T-helper 2 cell treated with Interferon-gamma antibody and Interleukin-4, amounts not matched to agents 5 μg/mL and 100 μg/mL, for 36 hours (primary cell): Measurements from ENCODE around the gene GJE1.
"Not testable (repeated sequence)": the region's sequence is repeated elsewhere in the genome, so short reads cannot be mapped to it uniquely, and the experiment has no call there.

Experiments
- DNase-seq: peaks from one replicate; pipeline ENCODE4 v3.0.0; 2021; ENCODE audit warnings: low spot score
- H3K27ac Mint-ChIP-seq: one replicate; pipeline ENCODE4 v1.8.0; 2021; ENCODE audit warnings: mild to moderate bottlenecking, mixed read lengths
- H3K27me3 Mint-ChIP-seq: one replicate; pipeline ENCODE4 v1.8.0; 2021; ENCODE audit warnings: low read depth, mixed read lengths
- H3K36me3 Mint-ChIP-seq: one replicate; pipeline ENCODE4 v1.8.0; 2021; ENCODE audit warnings: low read depth, mixed read lengths
- H3K4me1 Mint-ChIP-seq: one replicate; pipeline ENCODE4 v1.8.0; 2021; ENCODE audit warnings: low read depth, mixed read lengths
- H3K4me3 Mint-ChIP-seq: one replicate; pipeline ENCODE4 v1.8.0; 2022; ENCODE audit warnings: mild to moderate bottlenecking, moderate library complexity, mixed read lengths
- H3K9me3 Mint-ChIP-seq: one replicate; pipeline ENCODE4 v1.8.0; 2021; ENCODE audit warnings: mixed read lengths

The GJE1 gene

GRCh38 chr6:142152746-142153145 lies 20.0 kb downstream of the GJE1 start:
- H3K4me1 Mint-ChIP-seq = peaks cover 29% of the 10 kb centered on the region
- H3K4me3 Mint-ChIP-seq = no peak overlapping the region
- no peaks in the 10 kb centered on the region for H3K9me3 Mint-ChIP-seq
- no peak for DNase-seq
- no peak overlapping the region for H3K27ac Mint-ChIP-seq
- no peaks in the 10 kb centered on the region for H3K27me3 Mint-ChIP-seq
- peaks cover 11% of the 10 kb centered on the region for H3K36me3 Mint-ChIP-seq

- peaks cover 11% of the 10 kb centered on the region for H3K36me3 Mint-ChIP-seq
- H3K4me3 Mint-ChIP-seq = no peak overlapping the region
- no peak overlapping the region for H3K27ac Mint-ChIP-seq
- H3K27me3 Mint-ChIP-seq = no peaks in the 10 kb centered on the region
- H3K4me1 Mint-ChIP-seq = peaks cover 28% of the 10 kb centered on the region
- H3K9me3 Mint-ChIP-seq = no peaks in the 10 kb centered on the region
- DNase-seq = no peak
Measured at GRCh38 chr6:142153196-142153595, 20.5 kb downstream of the GJE1 start.

- peaks cover 17% of the 10 kb centered on the region for H3K4me1 Mint-ChIP-seq
- H3K36me3 Mint-ChIP-seq = peaks cover 9% of the 10 kb centered on the region
- H3K9me3 Mint-ChIP-seq = no peaks in the 10 kb centered on the region
- H3K4me3 Mint-ChIP-seq = no peak overlapping the region
- H3K27me3 Mint-ChIP-seq = no peaks in the 10 kb centered on the region
- no peak for DNase-seq
- H3K27ac Mint-ChIP-seq = no peak overlapping the region
Measured at GRCh38 chr6:142154336-142154735, 21.6 kb downstream of the GJE1 start.

- H3K27ac Mint-ChIP-seq = no peak overlapping the region
- peaks cover 11% of the 10 kb centered on the region for H3K4me1 Mint-ChIP-seq
- H3K27me3 Mint-ChIP-seq = no peaks in the 10 kb centered on the region
- DNase-seq = no peak
- H3K36me3 Mint-ChIP-seq = peaks cover 9% of the 10 kb centered on the region
- H3K9me3 Mint-ChIP-seq = no peaks in the 10 kb centered on the region
- H3K4me3 Mint-ChIP-seq = no peak overlapping the region
Measured at GRCh38 chr6:142155091-142155490, 22.4 kb downstream of the GJE1 start.

- no peaks in the 10 kb centered on the region for H3K9me3 Mint-ChIP-seq
- H3K4me3 Mint-ChIP-seq = no peak overlapping the region
- no peak overlapping the region for H3K27ac Mint-ChIP-seq
- H3K27me3 Mint-ChIP-seq = no peaks in the 10 kb centered on the region
- DNase-seq = no peak
- peaks cover 2% of the 10 kb centered on the region for H3K36me3 Mint-ChIP-seq
- H3K4me1 Mint-ChIP-seq = peaks cover 10% of the 10 kb centered on the region
Measured at GRCh38 chr6:142155895-142156757, 23.4 kb downstream of the GJE1 start.

- not testable (repeated sequence) for H3K36me3 Mint-ChIP-seq, H3K4me3 Mint-ChIP-seq, H3K27me3 Mint-ChIP-seq, DNase-seq, H3K27ac Mint-ChIP-seq, H3K9me3 Mint-ChIP-seq
- peaks cover 10% of the 10 kb centered on the region for H3K4me1 Mint-ChIP-seq
Measured at GRCh38 chr6:142156758-142157068, 24.0 kb downstream of the GJE1 start.

GRCh38 chr6:142162780-142163179 lies 30.1 kb downstream of the GJE1 start:
- no peak overlapping the region for H3K4me3 Mint-ChIP-seq
- no peaks in the 10 kb centered on the region for H3K27me3 Mint-ChIP-seq
- peaks cover 8% of the 10 kb centered on the region for H3K36me3 Mint-ChIP-seq
- no peak for DNase-seq
- H3K4me1 Mint-ChIP-seq = peaks cover 5% of the 10 kb centered on the region
- H3K27ac Mint-ChIP-seq = no peak overlapping the region
- no peaks in the 10 kb centered on the region for H3K9me3 Mint-ChIP-seq

GRCh38 chr6:142165227-142165626 lies 32.5 kb downstream of the GJE1 start:
- H3K4me3 Mint-ChIP-seq = no peak overlapping the region
- DNase-seq = no peak
- no peak overlapping the region for H3K27ac Mint-ChIP-seq
- no peaks in the 10 kb centered on the region for H3K9me3 Mint-ChIP-seq
- H3K36me3 Mint-ChIP-seq = peaks cover 11% of the 10 kb centered on the region
- peaks cover 5% of the 10 kb centered on the region for H3K4me1 Mint-ChIP-seq
- no peaks in the 10 kb centered on the region for H3K27me3 Mint-ChIP-seq

- Mint-ChIP-seq H3K36me3 (peaks cover 13% of the 10 kb centered on the region), H3K27ac (no peak overlapping the region), H3K27me3 (no peaks in the 10 kb centered on the region), H3K4me1 (peaks cover 5% of the 10 kb centered on the region), H3K4me3 (no peak overlapping the region), H3K9me3 (no peaks in the 10 kb centered on the region)
- DNase-seq = no peak
Measured at GRCh38 chr6:142167071-142167470, 34.3 kb downstream of the GJE1 start.

- H3K4me3 Mint-ChIP-seq = no peak overlapping the region
- DNase-seq = no peak
- peaks cover 5% of the 10 kb centered on the region for H3K4me1 Mint-ChIP-seq
- H3K27ac Mint-ChIP-seq = no peak overlapping the region
- H3K27me3 Mint-ChIP-seq = no peaks in the 10 kb centered on the region
- no peaks in the 10 kb centered on the region for H3K9me3 Mint-ChIP-seq
- peaks cover 17% of the 10 kb centered on the region for H3K36me3 Mint-ChIP-seq
Measured at GRCh38 chr6:142167486-142167885, 34.8 kb downstream of the GJE1 start.

- no peak for DNase-seq
- Mint-ChIP-seq H3K27ac (no peak overlapping the region), H3K4me1 (no peaks in the 10 kb centered on the region), H3K36me3 (peaks cover 45% of the 10 kb centered on the region), H3K27me3 (no peaks in the 10 kb centered on the region), H3K9me3 (no peaks in the 10 kb centered on the region), H3K4me3 (no peak overlapping the region)
Measured at GRCh38 chr6:142171351-142171750, 38.6 kb downstream of the GJE1 start.

GRCh38 chr6:142172758-142173157 lies 40.0 kb downstream of the GJE1 start:
- Mint-ChIP-seq H3K27ac (no peak overlapping the region), H3K27me3 (no peaks in the 10 kb centered on the region), H3K36me3 (peaks cover 50% of the 10 kb centered on the region), H3K9me3 (peaks cover 6% of the 10 kb centered on the region), H3K4me3 (no peak overlapping the region), H3K4me1 (no peaks in the 10 kb centered on the region)
- DNase-seq = no peak

GRCh38 chr6:142173980-142174379 lies 41.3 kb downstream of the GJE1 start:
- no peaks in the 10 kb centered on the region for H3K27me3 Mint-ChIP-seq
- H3K27ac Mint-ChIP-seq = no peak overlapping the region
- H3K9me3 Mint-ChIP-seq = peaks cover 11% of the 10 kb centered on the region
- H3K4me1 Mint-ChIP-seq = no peaks in the 10 kb centered on the region
- peaks cover 56% of the 10 kb centered on the region for H3K36me3 Mint-ChIP-seq
- no peak for DNase-seq
- H3K4me3 Mint-ChIP-seq = no peak overlapping the region

- no peak overlapping the region for H3K4me3 Mint-ChIP-seq
- H3K27ac Mint-ChIP-seq = no peak overlapping the region
- H3K9me3 Mint-ChIP-seq = peaks cover 11% of the 10 kb centered on the region
- H3K4me1 Mint-ChIP-seq = no peaks in the 10 kb centered on the region
- DNase-seq = no peak
- peaks cover 56% of the 10 kb centered on the region for H3K36me3 Mint-ChIP-seq
- H3K27me3 Mint-ChIP-seq = no peaks in the 10 kb centered on the region
Measured at GRCh38 chr6:142174703-142175102, 42.0 kb downstream of the GJE1 start.

- H3K4me1 Mint-ChIP-seq = peaks cover 2% of the 10 kb centered on the region
- no peak overlapping the region for H3K4me3 Mint-ChIP-seq
- H3K27ac Mint-ChIP-seq = no peak overlapping the region
- H3K36me3 Mint-ChIP-seq = peaks cover 49% of the 10 kb centered on the region
- no peak for DNase-seq
- peaks cover 11% of the 10 kb centered on the region for H3K9me3 Mint-ChIP-seq
- H3K27me3 Mint-ChIP-seq = no peaks in the 10 kb centered on the region
Measured at GRCh38 chr6:142178129-142178528, 45.4 kb downstream of the GJE1 start.
